Caco-2 (cell line): ENCODE measurements around the gene GLB1L2. TPM values are rescaled to one million over a fixed set of nuclear protein-coding genes. Genes with fewer than 3 reads are reported as not detected.

Source experiments
- BruUV-seq: library from RNA; stranded (reverse); fragments of 400-500 nt; replicated peaks from 2 replicates; lab custom pipeline; 2021; lab: Mats Ljungman, UMichigan
- CTCF ChIA-PET: fragments of 300-600 bp; sonication (Branson Sonifier 250); formaldehyde crosslinking; loops from one replicate; lab custom pipeline; 2022; ENCODE audit warnings: antibody characterized with exemption; lab: Charles Lee
- POLR2A ChIA-PET: fragments of 300-600 bp; sonication (Branson Sonifier 250); formaldehyde crosslinking; loops from one replicate; lab custom pipeline; 2022; ENCODE audit warnings: antibody characterized with exemption; lab: Charles Lee
- DNase-seq, 2 experiments: peaks; one replicate each; pipeline versions ENCODE4 v3.0.0 to v3.0.0-alpha.2; 2020 to 2022
- H3K27me3 ChIP-seq: replicated peaks from 2 replicates; pipeline ENCODE4 v1.6.0; 2011; ENCODE audit warnings: low read length; ENCODE audit not compliant: control insufficient read depth, insufficient read depth
- H3K36me3 ChIP-seq: 2 replicates; pipeline ENCODE4 v1.5.1; 2011; ENCODE audit warnings: low read length; ENCODE audit not compliant: control insufficient read depth, insufficient read depth
- H3K4me1 ChIP-seq: fragments of 250-450 bp; sonication (Bioruptor Pico); 2 replicates; pipeline ENCODE4 v1.5.1; 2020; ENCODE audit warnings: mild to moderate bottlenecking
- H3K4me3 ChIP-seq: 2 replicates; pipeline ENCODE4 v1.5.1; 2011; ENCODE audit warnings: low read depth, mild to moderate bottlenecking, control low read depth, low read length
- H3K9me3 ChIP-seq: fragments of 250-450 bp; sonication (Bioruptor Pico); 2 replicates; pipeline ENCODE4 v1.5.1; 2020; ENCODE audit warnings: mild to moderate bottlenecking, moderate library complexity
- H3K27ac Mint-ChIP-seq: one replicate; pipeline ENCODE4 v1.8.0; 2022; ENCODE audit warnings: mixed read lengths; ENCODE audit not compliant: unreplicated experiment
- H3K27me3 Mint-ChIP-seq: one replicate; pipeline ENCODE4 v1.8.0; 2022; ENCODE audit warnings: mixed read lengths; ENCODE audit not compliant: insufficient read depth, unreplicated experiment
- H3K36me3 Mint-ChIP-seq: one replicate; pipeline ENCODE4 v1.8.0; 2022; ENCODE audit warnings: mild to moderate bottlenecking, mixed read lengths; ENCODE audit not compliant: insufficient read depth, unreplicated experiment
- H3K4me1 Mint-ChIP-seq: one replicate; pipeline ENCODE4 v1.8.0; 2022; ENCODE audit warnings: low read depth, mixed read lengths; ENCODE audit not compliant: unreplicated experiment
- H3K4me3 Mint-ChIP-seq: one replicate; pipeline ENCODE4 v1.8.0; 2022; ENCODE audit warnings: mild to moderate bottlenecking, moderate library complexity, mixed read lengths; ENCODE audit not compliant: unreplicated experiment
- H3K9me3 Mint-ChIP-seq: one replicate; pipeline ENCODE4 v1.8.0; 2022; ENCODE audit warnings: mixed read lengths; ENCODE audit not compliant: unreplicated experiment
- CTCF ChIP-seq, 2 experiments: fragments of 200-600 bp in 1 of 2; IDR thresholded peaks; 1 replicate in 1 of 2; 2 replicates in 1 of 2; pipeline versions ENCODE4 v1.5.1 to v1.8.0; 2011 to 2022; ENCODE audit warnings: antibody characterized with exemption in 1 of 2, control low read depth in 1 of 2, inconsistent platforms in 1 of 2, low read depth in 1 of 2, low read length in 1 of 2, mild to moderate bottlenecking in 1 of 2, moderate library complexity in 1 of 2; ENCODE audit not compliant: insufficient read depth in 1 of 2, severe bottlenecking in 1 of 2, unreplicated experiment in 1 of 2
- intact Hi-C: fragments of 100-400 bp; cut with micrococcal nuclease; formaldehyde crosslinking; loops from one replicate; pipeline ENCODE4 v1.10.0; 2022; ENCODE audit not compliant: unreplicated experiment
- total RNA-seq: library from RNA; stranded (reverse); gene quantifications from 2 replicates; pipeline ENCODE4 v1.2.3, GENCODE V29; 2022

Gene GLB1L2
- total RNA-seq, 1 experiment from 2014 or later = 15.8 TPM

- H3K4me1 Mint-ChIP-seq = no peaks in the 10 kb centered on the region
- peaks cover 30% of the 10 kb centered on the region for H3K27me3 Mint-ChIP-seq
- no peaks in the 10 kb centered on the region for H3K36me3 Mint-ChIP-seq
- intact Hi-C loops = no loop called here
- DNase-seq = no peak
- H3K4me3 ChIP-seq = no peak overlapping the region
- no peaks in the 10 kb centered on the region for H3K27me3 ChIP-seq
- peaks cover 8% of the 10 kb centered on the region; the same call in 1 of the 2 replicates for H3K9me3 ChIP-seq
- H3K4me1 ChIP-seq = no peaks in the 10 kb centered on the region
- BruUV-seq = no TSS peak
- ChIA-PET POLR2A (no interaction called here), CTCF (no interaction called here)
- H3K4me3 Mint-ChIP-seq = no peak overlapping the region
- no peak for TF ChIP-seq CTCF (IDR thresholded peaks at IDR 0.05; ENCODE audit: insufficient read depth in 1 of 2, low read depth in 1 of 2, low read length in 1 of 2, severe bottlenecking in 1 of 2, unreplicated experiment in 1 of 2)
- no peaks in the 10 kb centered on the region for H3K36me3 ChIP-seq
- peaks cover 9% of the 10 kb centered on the region for H3K9me3 Mint-ChIP-seq
- no peak overlapping the region for H3K27ac Mint-ChIP-seq
Measured at GRCh38 chr11:134312807-134313206, 19.0 kb upstream of the GLB1L2 start.

- Histone ChIP-seq H3K9me3 (peaks cover 10% of the 10 kb centered on the region; the same call in 1 of the 2 replicates), H3K36me3 (no peaks in the 10 kb centered on the region), H3K4me3 (no peak overlapping the region), H3K4me1 (no peaks in the 10 kb centered on the region), H3K27me3 (no peaks in the 10 kb centered on the region)
- POLR2A ChIA-PET = no interaction called here
- no peak for TF ChIP-seq CTCF (IDR thresholded peaks at IDR 0.05; ENCODE audit: insufficient read depth in 1 of 2, low read depth in 1 of 2, low read length in 1 of 2, severe bottlenecking in 1 of 2, unreplicated experiment in 1 of 2)
- H3K27me3 Mint-ChIP-seq = peaks cover 31% of the 10 kb centered on the region
- H3K9me3 Mint-ChIP-seq = peaks cover 13% of the 10 kb centered on the region
- intact Hi-C loops = no loop called here
- BruUV-seq = no TSS peak
- H3K36me3 Mint-ChIP-seq = no peaks in the 10 kb centered on the region
- H3K4me1 Mint-ChIP-seq = no peaks in the 10 kb centered on the region
- no peak for DNase-seq
- CTCF ChIA-PET = no interaction called here
- no peak overlapping the region for H3K4me3 Mint-ChIP-seq
- H3K27ac Mint-ChIP-seq = no peak overlapping the region
Measured at GRCh38 chr11:134313379-134313778, 18.4 kb upstream of the GLB1L2 start.

GRCh38 chr11:134313821-134314607 lies 17.8 kb upstream of the GLB1L2 start:
- TF ChIP-seq CTCF (IDR thresholded peaks at IDR 0.05; ENCODE audit: insufficient read depth in 1 of 2, low read depth in 1 of 2, low read length in 1 of 2, severe bottlenecking in 1 of 2, unreplicated experiment in 1 of 2) = no peak
- Mint-ChIP-seq H3K4me1 (no peaks in the 10 kb centered on the region), H3K27me3 (peaks cover 31% of the 10 kb centered on the region), H3K36me3 (no peaks in the 10 kb centered on the region), H3K4me3 (no peak overlapping the region), H3K27ac (no peak overlapping the region), H3K9me3 (peaks cover 13% of the 10 kb centered on the region)
- Histone ChIP-seq H3K36me3 (no peaks in the 10 kb centered on the region), H3K4me3 (no peak overlapping the region), H3K27me3 (no peaks in the 10 kb centered on the region), H3K4me1 (no peaks in the 10 kb centered on the region), H3K9me3 (peaks cover 10% of the 10 kb centered on the region; the same call in 1 of the 2 replicates)
- BruUV-seq = no TSS peak
- intact Hi-C loops = no loop called here
- CTCF ChIA-PET = no interaction called here
- no peak for DNase-seq
- POLR2A ChIA-PET = no interaction called here
